Spleen (tissue), 11 donors: ENCODE measurements around the gene CPA4. TPM values are rescaled to one million over a fixed set of nuclear protein-coding genes. Genes with fewer than 3 reads are reported as not detected.

ENCODE experiments used
- DNase-seq: peaks from one replicate; pipeline ENCODE4 v3.0.0-alpha.2; 2020
- H3K27ac ChIP-seq, 8 donors: fragments of 200-600 bp; sonication (generic) in 7 of 8; 1 replicate in 4 of 8; 2 replicates in 4 of 8; pipeline versions ENCODE4 v1.5.0 to v1.8.0; 2016 to 2021; ENCODE audit warnings: inconsistent platforms in 4 of 8, mild to moderate bottlenecking in 4 of 8, moderate library complexity in 1 of 8
- H3K27me3 ChIP-seq, 7 donors: fragments of 200-600 bp; sonication (generic) in 6 of 7; replicated peaks in 1 of 7; 1 replicate in 4 of 7; 2 replicates in 3 of 7; pipeline versions ENCODE4 v1.5.0 to v1.8.0; 2016 to 2021; ENCODE audit warnings: inconsistent platforms in 3 of 7, mild to moderate bottlenecking in 1 of 7
- H3K36me3 ChIP-seq, 6 donors: fragments of 200-600 bp; sonication (generic) in 5 of 6; 1 replicate in 4 of 6; 2 replicates in 2 of 6; pipeline versions ENCODE4 v1.5.0 to v1.8.0; 2016 to 2021; ENCODE audit warnings: inconsistent platforms in 2 of 6
- H3K4me1 ChIP-seq, 6 donors: fragments of 200-600 bp; sonication (generic) in 5 of 6; 1 replicate in 3 of 6; 2 replicates in 3 of 6; pipeline versions ENCODE4 v1.5.0 to v1.8.0; 2016 to 2021; ENCODE audit warnings: inconsistent platforms in 3 of 6
- H3K4me3 ChIP-seq, 8 donors: fragments of 200-600 bp; sonication (generic) in 7 of 8; 1 replicate in 4 of 8; 2 replicates in 4 of 8; pipeline versions ENCODE4 v1.5.0 to v1.8.0; 2016 to 2021; ENCODE audit warnings: inconsistent platforms in 4 of 8, mild to moderate bottlenecking in 4 of 8, moderate library complexity in 2 of 8
- H3K9me3 ChIP-seq, 8 donors: fragments of 200-600 bp; sonication (generic) in 7 of 8; 1 replicate in 4 of 8; 2 replicates in 4 of 8; pipeline versions ENCODE4 v1.5.0 to v1.8.0; 2016 to 2021; ENCODE audit warnings: inconsistent platforms in 4 of 8
- POLR2A ChIP-seq, 3 donors: fragments of 450-650 bp; IDR thresholded peaks; one replicate each; pipeline ENCODE4 v1.5.1; 2017; ENCODE audit warnings: antibody characterized with exemption in 3 of 3, mild to moderate bottlenecking in 1 of 3
- POLR2AphosphoS5 ChIP-seq, 3 donors: sonication (generic); formaldehyde crosslinking; IDR thresholded peaks; one replicate each; pipeline ENCODE4 v1.5.1; 2017; ENCODE audit warnings: antibody characterized with exemption in 3 of 3
- WGBS, 5 donors: extraction: QIAGEN DNeasy Blood & Tissue Kit in 3 of 5; methylation state at CpG; one replicate each; pipeline versions ENCODE4 v1.1.5 to v1.1.7; 2013 to 2018; 5-methylcytosine and 5-hydroxymethylcytosine counted together
- intact Hi-C: fragments of 100-400 bp; cut with DNase I; formaldehyde crosslinking; loops from one replicate; pipeline ENCODE4 v1.15.0; 2023; ENCODE audit warnings: low total_unique reads
- polyA plus RNA-seq, 3 donors: library from polyadenylated mRNA; stranded (reverse); fragments of 200-250 nt; gene quantifications; one replicate each; pipeline ENCODE4 v1.2.1, GENCODE V29; 2013
- total RNA-seq, 7 donors: library from RNA; depleted of rRNA in 3 of 7; stranded (reverse); fragments of >200 nt in 3 of 7; fragmentation: NEBNext Ultra II Directional in 4 of 7; extraction: Animal tissue kit (Norgen Biotek cat#: 25700) in 4 of 7; gene quantifications; one replicate each; pipeline versions ENCODE4 v1.1.0 to v1.2.1, GENCODE V29; 2016 to 2021
- TF ChIP-seq, protein P1 (sequence below), 11 experiments: fragments of 200-600 bp in 7 of 11; fragments of 450-650 bp in 4 of 11; sonication (generic) in 4 of 11; IDR thresholded peaks in 8 of 11; conservative IDR thresholded peaks in 3 of 11; 1 replicate in 7 of 11; 2 replicates in 4 of 11; pipeline versions ENCODE4 v1.4.0 to v1.8.0; 2016 to 2021; ENCODE audit warnings: antibody characterized with exemption in 11 of 11, inconsistent platforms in 4 of 11, mild to moderate bottlenecking in 1 of 11
- donor health status: healthy with polysubstance abuse.
- donor health status: DM: no; HTN: no; CAD: no; lungs with moderate emphysema.
- donor health status: DM: no; HTN: no; CAD: no.
- donor health status: Bipolar disorder and iron deficiency.
- donor health status: healthy.
- donor health status: DM: no; HTN: no; CAD: no.
- donor health status: DM: yes; HTN: yes; CAD: no.

The CPA4 gene
- total and polyA plus RNA-seq, 10 donors = 0.15 to 3.3 (median 0.78) TPM

DNA sequence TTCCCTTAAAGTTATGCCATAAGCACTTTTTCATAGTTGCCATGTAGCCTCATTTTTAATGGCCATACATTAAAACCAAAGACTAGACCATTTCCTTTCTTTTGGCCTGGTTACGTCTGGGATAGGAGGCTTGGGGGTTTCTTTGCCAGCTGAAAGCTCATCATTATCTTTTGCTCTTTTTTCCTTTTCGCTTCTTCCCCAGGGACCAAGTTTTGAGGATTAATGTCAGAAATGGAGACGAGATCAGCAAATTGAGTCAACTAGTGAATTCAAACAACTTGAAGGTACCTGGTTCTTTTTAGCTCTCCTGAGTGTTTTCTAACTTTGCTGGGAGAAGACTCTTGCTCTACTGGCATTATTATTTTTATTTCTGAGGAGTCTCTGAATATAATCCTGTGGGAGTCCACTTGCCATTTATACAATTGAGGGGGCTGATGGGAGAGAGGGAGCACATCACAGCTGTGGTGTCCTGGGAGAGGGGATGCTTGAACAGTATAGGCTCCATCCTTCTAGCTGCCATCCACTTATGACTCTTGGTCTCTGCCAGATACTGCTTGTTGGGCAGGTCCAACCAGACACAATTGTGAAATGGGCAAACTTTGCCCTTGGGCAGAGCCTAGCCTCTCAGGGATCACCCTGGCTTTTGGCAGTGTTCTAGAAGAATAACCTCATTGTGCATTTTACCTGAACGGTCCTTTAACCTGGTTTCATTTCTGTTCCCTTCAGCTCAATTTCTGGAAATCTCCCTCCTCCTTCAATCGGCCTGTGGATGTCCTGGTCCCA, 5.8 kb downstream of the CPA4 start:
- no peaks in the 10 kb centered on the region for H3K4me1 ChIP-seq
- TF ChIP-seq, protein P1, sequence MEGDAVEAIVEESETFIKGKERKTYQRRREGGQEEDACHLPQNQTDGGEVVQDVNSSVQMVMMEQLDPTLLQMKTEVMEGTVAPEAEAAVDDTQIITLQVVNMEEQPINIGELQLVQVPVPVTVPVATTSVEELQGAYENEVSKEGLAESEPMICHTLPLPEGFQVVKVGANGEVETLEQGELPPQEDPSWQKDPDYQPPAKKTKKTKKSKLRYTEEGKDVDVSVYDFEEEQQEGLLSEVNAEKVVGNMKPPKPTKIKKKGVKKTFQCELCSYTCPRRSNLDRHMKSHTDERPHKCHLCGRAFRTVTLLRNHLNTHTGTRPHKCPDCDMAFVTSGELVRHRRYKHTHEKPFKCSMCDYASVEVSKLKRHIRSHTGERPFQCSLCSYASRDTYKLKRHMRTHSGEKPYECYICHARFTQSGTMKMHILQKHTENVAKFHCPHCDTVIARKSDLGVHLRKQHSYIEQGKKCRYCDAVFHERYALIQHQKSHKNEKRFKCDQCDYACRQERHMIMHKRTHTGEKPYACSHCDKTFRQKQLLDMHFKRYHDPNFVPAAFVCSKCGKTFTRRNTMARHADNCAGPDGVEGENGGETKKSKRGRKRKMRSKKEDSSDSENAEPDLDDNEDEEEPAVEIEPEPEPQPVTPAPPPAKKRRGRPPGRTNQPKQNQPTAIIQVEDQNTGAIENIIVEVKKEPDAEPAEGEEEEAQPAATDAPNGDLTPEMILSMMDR (IDR thresholded peaks at IDR 0.05 in 8 of 11, conservative IDR thresholded peaks at IDR 0.05 in 3 of 11) = no peak
- TF ChIP-seq POLR2AphosphoS5 (IDR thresholded peaks at IDR 0.05) = no peak
- TF ChIP-seq POLR2A (IDR thresholded peaks at IDR 0.05) = no peak
- H3K27me3 ChIP-seq = no peaks in the 10 kb centered on the region
- no peak overlapping the region for H3K4me3 ChIP-seq
- H3K9me3 ChIP-seq = no peaks in the 10 kb centered on the region
- H3K36me3 ChIP-seq = no peaks in the 10 kb centered on the region
- DNase-seq = no peak
- WGBS, 5 donors = 85 to 90% (median 86%) methylated on average over 5 of the region's 5 CpGs
- intact Hi-C loops = no loop called here
- no peak overlapping the region for H3K27ac ChIP-seq

DNA sequence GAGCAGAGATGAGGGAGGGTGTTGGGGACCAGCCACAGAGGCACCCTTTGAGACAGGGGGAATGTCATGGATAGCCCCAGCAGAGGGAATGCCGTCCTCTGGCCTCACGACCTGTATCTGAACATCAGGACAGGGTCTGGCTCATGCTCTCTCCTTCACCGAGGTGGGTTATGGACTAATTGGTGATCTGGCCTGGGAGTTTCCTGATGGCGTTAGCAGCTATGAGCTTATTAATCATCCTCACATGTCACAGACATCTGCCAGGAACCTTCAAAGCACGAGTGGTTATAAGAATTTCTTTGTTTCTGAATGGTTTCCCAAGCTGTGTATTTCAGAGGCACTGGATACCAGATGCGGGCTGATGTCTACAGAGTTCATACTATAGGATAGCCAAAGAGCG, 6.9 kb downstream of the CPA4 start:
- TF ChIP-seq POLR2AphosphoS5 (IDR thresholded peaks at IDR 0.05) (no peak), POLR2A (IDR thresholded peaks at IDR 0.05) (no peak)
- TF ChIP-seq, protein P1 (IDR thresholded peaks at IDR 0.05 in 8 of 11, conservative IDR thresholded peaks at IDR 0.05 in 3 of 11) = no peak
- 86 to 94% (median 89%) methylated on average over 7 of the region's 7 CpGs for WGBS, 5 donors
- Histone ChIP-seq H3K4me1 (no peaks in the 10 kb centered on the region), H3K4me3 (no peak overlapping the region), H3K36me3 (no peaks in the 10 kb centered on the region), H3K9me3 (no peaks in the 10 kb centered on the region), H3K27me3 (no peaks in the 10 kb centered on the region), H3K27ac (no peak overlapping the region)
- DNase-seq = no peak
- intact Hi-C loops = no loop called here

DNA sequence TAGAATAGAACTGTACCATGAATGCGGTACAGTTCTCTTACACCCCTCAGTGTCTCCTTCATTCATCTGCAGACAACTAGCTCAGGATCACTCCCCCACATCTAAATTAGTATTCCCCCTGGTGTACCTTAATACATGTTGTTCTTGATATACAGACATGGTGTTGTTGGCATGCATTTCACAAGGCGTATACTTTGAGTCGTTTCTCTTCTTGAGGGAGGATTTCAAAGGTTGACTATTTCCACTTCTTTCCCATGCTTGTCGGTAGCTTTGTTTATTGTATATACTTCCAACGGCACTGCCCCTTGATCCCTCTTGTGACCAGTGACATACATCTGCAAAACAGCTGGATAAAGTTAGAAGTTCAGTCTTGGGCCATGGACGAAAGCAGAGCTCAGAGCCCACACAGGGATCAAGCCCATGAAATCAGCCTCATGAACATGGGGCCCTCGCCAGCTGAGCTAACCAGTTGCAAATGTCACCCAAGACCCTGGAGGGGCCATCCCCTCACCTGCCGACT, 8.6 kb downstream of the CPA4 start:
- no peaks in the 10 kb centered on the region for H3K4me1 ChIP-seq
- intact Hi-C loops = no loop called here
- H3K27ac ChIP-seq = no peak overlapping the region
- no peak overlapping the region for H3K4me3 ChIP-seq
- no peaks in the 10 kb centered on the region for H3K9me3 ChIP-seq
- H3K27me3 ChIP-seq = no peaks in the 10 kb centered on the region
- H3K36me3 ChIP-seq = no peaks in the 10 kb centered on the region
- 79 to 93% (median 85%) methylated on average over 8 of the region's 8 CpGs for WGBS, 5 donors
- no peak for DNase-seq
- TF ChIP-seq, protein P1 (IDR thresholded peaks at IDR 0.05 in 8 of 11, conservative IDR thresholded peaks at IDR 0.05 in 3 of 11) = no peak
- no peak for TF ChIP-seq POLR2AphosphoS5 (IDR thresholded peaks at IDR 0.05)
- TF ChIP-seq POLR2A (IDR thresholded peaks at IDR 0.05) = no peak

DNA sequence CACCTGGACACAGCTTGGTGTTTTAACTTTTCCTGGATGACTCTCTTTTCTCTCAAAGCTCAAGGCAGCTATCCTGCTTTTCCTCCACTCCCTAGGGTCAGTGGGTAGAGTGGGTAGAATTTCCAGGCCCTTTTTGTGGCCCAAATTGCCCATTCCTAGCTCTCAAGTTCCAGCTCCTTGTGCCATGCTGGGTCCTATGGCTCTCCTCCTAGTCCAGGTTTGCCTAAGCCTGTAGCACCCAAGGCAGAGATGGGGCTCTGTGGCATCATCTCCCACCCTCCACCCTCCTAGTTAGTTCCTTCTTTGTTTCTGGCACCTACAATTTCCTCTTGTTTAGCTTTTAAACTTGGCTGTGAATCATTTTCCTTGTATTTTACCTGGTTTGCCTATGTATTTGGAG, 9.7 kb downstream of the CPA4 start:
- no peak overlapping the region for H3K4me3 ChIP-seq
- no peak overlapping the region for H3K27ac ChIP-seq
- H3K9me3 ChIP-seq = no peaks in the 10 kb centered on the region
- no peaks in the 10 kb centered on the region for H3K27me3 ChIP-seq
- no peaks in the 10 kb centered on the region for H3K4me1 ChIP-seq
- TF ChIP-seq POLR2A (IDR thresholded peaks at IDR 0.05) (no peak), POLR2AphosphoS5 (IDR thresholded peaks at IDR 0.05) (no peak)
- TF ChIP-seq, protein P1 (IDR thresholded peaks at IDR 0.05 in 8 of 11, conservative IDR thresholded peaks at IDR 0.05 in 3 of 11) = no peak
- intact Hi-C loops = no loop called here
- DNase-seq = no peak
- no peaks in the 10 kb centered on the region for H3K36me3 ChIP-seq
